ENCODE measurements around the gene METTL24.

Gene METTL24

GRCh38 chr6:110298916-110299315 is 59.2 kb downstream of the METTL24 start:
- Histone ChIP-seq H3K36me3 (replicated peaks) (no peaks in the 10 kb centered on the region), H3K27ac (no peak overlapping the region), H3K27me3 (replicated peaks) (no peaks in the 10 kb centered on the region), H3K4me3 (ENCODE audit: low read depth, low read length) (no peak overlapping the region)
- in situ Hi-C loops (cut with HindIII; ENCODE audit: low pct_ligation_motif_present, low sequenced_read_pairs): no loop called here
- no peak for DNase-seq
- no peak for TF ChIP-seq CTCF (IDR thresholded peaks at IDR 0.05; ENCODE audit: low read depth, low read length, missing control alignments)

- TF ChIP-seq CTCF (IDR thresholded peaks at IDR 0.05; ENCODE audit: low read depth, low read length, missing control alignments): no peak
- DNase-seq: no peak
- no peak overlapping the region for H3K4me3 ChIP-seq (ENCODE audit: low read depth, low read length)
- H3K27ac ChIP-seq: no peak overlapping the region
- no peaks in the 10 kb centered on the region for H3K36me3 ChIP-seq (replicated peaks)
- no peaks in the 10 kb centered on the region for H3K27me3 ChIP-seq (replicated peaks)
- in situ Hi-C loops (cut with HindIII; ENCODE audit: low pct_ligation_motif_present, low sequenced_read_pairs): no loop called here
These were observed 59.7 kb downstream of the METTL24 start for GRCh38 chr6:110298411-110298810.

GRCh38 chr6:110296241-110297025 is 61.7 kb downstream of the METTL24 start:
- Histone ChIP-seq H3K27ac (no peak overlapping the region), H3K4me3 (ENCODE audit: low read depth, low read length) (no peak overlapping the region), H3K36me3 (replicated peaks) (no peaks in the 10 kb centered on the region), H3K27me3 (replicated peaks) (no peaks in the 10 kb centered on the region)
- TF ChIP-seq CTCF (IDR thresholded peaks at IDR 0.05; ENCODE audit: low read depth, low read length, missing control alignments): no peak
- no peak for DNase-seq
- in situ Hi-C loops (cut with HindIII; ENCODE audit: low pct_ligation_motif_present, low sequenced_read_pairs): no loop called here

DNA sequence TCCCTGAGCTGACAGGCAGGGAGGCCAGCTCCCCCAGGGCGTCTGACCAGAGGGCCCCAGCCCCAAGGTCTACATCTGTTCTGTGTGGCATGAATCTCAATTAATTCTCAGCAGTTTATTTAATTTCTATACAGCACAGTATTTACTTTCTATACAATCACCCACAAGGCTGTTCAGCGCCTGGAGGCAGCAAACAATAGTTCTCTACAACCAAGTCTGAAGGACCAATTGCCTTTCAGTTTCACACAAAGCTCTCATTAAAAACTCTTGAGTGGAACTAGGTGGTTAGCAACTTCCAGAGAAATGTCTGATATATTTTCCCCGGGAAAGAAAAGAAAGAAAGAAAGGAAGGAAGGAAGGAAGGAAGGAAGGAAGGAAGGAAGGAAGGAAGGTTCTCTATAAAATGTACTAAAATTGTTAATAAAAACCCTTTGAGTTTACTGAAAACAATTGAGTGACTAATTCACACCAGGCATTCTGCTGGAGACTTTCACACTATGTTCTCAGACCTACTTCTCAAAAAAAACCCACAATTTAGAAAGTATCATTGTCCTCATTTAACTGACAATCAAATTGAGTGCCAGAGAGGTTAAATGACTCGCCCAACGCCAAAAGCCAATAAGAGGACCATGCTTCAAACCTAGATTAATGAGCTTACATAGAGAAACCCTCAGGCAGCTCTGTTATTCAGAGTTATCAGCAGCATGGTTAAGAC is 62.5 kb downstream of the METTL24 start:
- no peak for DNase-seq
- in situ Hi-C loops (cut with HindIII; ENCODE audit: low pct_ligation_motif_present, low sequenced_read_pairs): no loop called here
- Histone ChIP-seq H3K36me3 (replicated peaks) (no peaks in the 10 kb centered on the region), H3K4me3 (ENCODE audit: low read depth, low read length) (no peak overlapping the region), H3K27me3 (replicated peaks) (no peaks in the 10 kb centered on the region), H3K27ac (no peak overlapping the region)
- TF ChIP-seq CTCF (IDR thresholded peaks at IDR 0.05; ENCODE audit: low read depth, low read length, missing control alignments): no peak

DNA sequence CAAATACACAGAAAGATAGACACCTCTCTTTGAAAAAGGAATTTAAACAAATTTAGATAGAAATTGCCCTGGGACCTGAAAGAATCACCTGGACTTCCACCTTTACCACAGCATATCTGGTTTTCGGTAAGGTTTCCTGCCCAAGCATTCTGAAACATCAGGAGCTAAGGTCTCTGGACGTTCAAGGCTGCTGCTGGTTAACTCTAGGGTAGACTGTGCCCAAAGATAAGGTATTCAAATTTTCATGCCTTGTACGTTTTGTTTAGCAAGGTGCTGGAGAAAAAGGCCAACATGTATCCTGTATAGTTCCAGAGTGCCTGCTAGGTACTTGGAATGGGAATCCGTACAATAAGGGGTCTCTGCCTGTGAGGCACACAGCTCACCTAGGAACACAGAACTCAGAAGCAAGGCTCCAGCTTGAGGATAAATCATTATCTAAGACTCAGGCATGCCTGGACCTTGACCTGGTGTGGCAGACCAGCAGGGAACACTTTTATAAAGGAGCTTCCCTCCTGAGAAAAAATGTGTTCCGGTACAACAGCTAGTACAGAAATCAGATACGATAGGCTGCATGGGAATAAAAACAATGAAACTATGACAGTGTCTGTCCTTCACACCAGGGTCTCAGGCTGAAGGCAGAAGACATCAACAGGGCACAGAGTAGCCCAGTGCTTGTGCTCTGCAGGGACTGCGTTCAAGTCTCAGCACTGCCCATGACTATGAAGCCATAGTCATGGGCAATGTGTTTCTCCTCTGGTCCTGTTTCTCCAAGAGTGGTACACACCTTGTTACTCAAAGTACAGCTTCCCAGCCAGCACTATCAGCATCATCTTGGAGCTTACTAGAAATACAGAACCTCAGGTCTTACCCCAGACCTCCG is 70.4 kb downstream of the METTL24 start:
- in situ Hi-C loops (cut with HindIII; ENCODE audit: low pct_ligation_motif_present, low sequenced_read_pairs): no loop called here
- no peak overlapping the region for H3K27ac ChIP-seq
- DNase-seq: no peak

More for the DNA sequence above, 70.4 kb downstream of the METTL24 start:
- H3K36me3 ChIP-seq (replicated peaks): no peaks in the 10 kb centered on the region
- no peaks in the 10 kb centered on the region for H3K27me3 ChIP-seq (replicated peaks)
- TF ChIP-seq CTCF (IDR thresholded peaks at IDR 0.05; ENCODE audit: low read depth, low read length, missing control alignments): no peak
- no peak overlapping the region for H3K4me3 ChIP-seq (ENCODE audit: low read depth, low read length)
